HPDE6-E6E7 (cell line): ENCODE results near the gene GOLGA8T.
"Not testable (repeated sequence)": the region's sequence is repeated elsewhere in the genome, so short reads cannot be mapped to it uniquely, and the experiment has no call there.

Experiments used
- DNase-seq: peaks from one replicate; pipeline ENCODE4 v3.0.0; 2011; ENCODE audit warnings: missing footprints; ENCODE audit errors: extremely low spot score

The GOLGA8T gene

GRCh38 chr15:30191143-30191542 lies 56.3 kb downstream of the GOLGA8T start:
- not testable (repeated sequence) for DNase-seq

- DNase-seq: not testable (repeated sequence)
These were observed 56.8 kb downstream of the GOLGA8T start for GRCh38 chr15:30191639-30192038.

GRCh38 chr15:30192119-30192745 lies 57.4 kb downstream of the GOLGA8T start:
- DNase-seq: not testable (repeated sequence)

- DNase-seq: not testable (repeated sequence)
These were observed 58.0 kb downstream of the GOLGA8T start for GRCh38 chr15:30192892-30193291.
